CD4-positive, CD25-positive, alpha-beta regulatory T cell (primary cell): ENCODE measurements around the gene TANGO6. TPM values are rescaled to one million over a fixed set of nuclear protein-coding genes. Genes with fewer than 3 reads are reported as not detected.

Experiments
- ATAC-seq, 2 donors: fragments of 150-1000 bp; cut with Tn5 transposase; one replicate each; pipeline ENCODE4 v1.10.0; 2021; ENCODE audit warnings: low read depth in 2 of 2, moderate number of reproducible peaks in 2 of 2, moderate library complexity in 1 of 2
- DNase-seq, 3 donors: peaks; one replicate each; pipeline versions ENCODE4 v3.0.0 to v3.0.0-alpha.2; 2012 to 2022; ENCODE audit warnings: mixed read lengths in 1 of 3
- H3K27ac ChIP-seq: one replicate; pipeline ENCODE4 v1.7.0; 2013; ENCODE audit warnings: mild to moderate bottlenecking, low read length; ENCODE audit not compliant: insufficient read depth, poor library complexity, severe bottlenecking
- H3K27me3 ChIP-seq: one replicate; pipeline ENCODE4 v1.7.0; 2013; ENCODE audit warnings: low read length; ENCODE audit not compliant: control insufficient read depth, insufficient read depth
- H3K36me3 ChIP-seq: one replicate; pipeline ENCODE4 v1.7.0; 2013; ENCODE audit warnings: mild to moderate bottlenecking, low read length, moderate library complexity; ENCODE audit not compliant: control insufficient read depth, insufficient read depth
- H3K4me1 ChIP-seq: 2 replicates; pipeline ENCODE4 v1.7.0; 2013; ENCODE audit warnings: mild to moderate bottlenecking, low read length; ENCODE audit not compliant: insufficient read depth, control insufficient read depth, poor library complexity, severe bottlenecking
- H3K4me3 ChIP-seq: one replicate; pipeline ENCODE4 v1.7.0; 2013; ENCODE audit warnings: low read depth, mild to moderate bottlenecking, low read length, moderate library complexity
- H3K9me3 ChIP-seq, 2 experiments: 1 replicate in 1 of 2; 2 replicates in 1 of 2; pipeline ENCODE4 v1.7.0; 2013; ENCODE audit warnings: low read length in 2 of 2, mild to moderate bottlenecking in 1 of 2, moderate library complexity in 1 of 2; ENCODE audit not compliant: control insufficient read depth in 2 of 2
- H3K27ac Mint-ChIP-seq, 3 donors: one replicate each; pipeline ENCODE4 v1.8.0; 2020 to 2022; ENCODE audit warnings: mild to moderate bottlenecking in 3 of 3, mixed read lengths in 3 of 3, moderate library complexity in 2 of 3
- H3K27me3 Mint-ChIP-seq: one replicate; pipeline ENCODE4 v1.8.0; 2022; ENCODE audit warnings: mild to moderate bottlenecking, mixed read lengths
- H3K36me3 Mint-ChIP-seq: one replicate; pipeline ENCODE4 v1.8.0; 2020; ENCODE audit warnings: mixed read lengths
- H3K4me1 Mint-ChIP-seq, 4 donors: one replicate each; pipeline ENCODE4 v1.8.0; 2020 to 2022; ENCODE audit warnings: mixed read lengths in 4 of 4, mild to moderate bottlenecking in 1 of 4
- H3K4me3 Mint-ChIP-seq, 4 donors: one replicate each; pipeline ENCODE4 v1.8.0; 2020 to 2022; ENCODE audit warnings: mild to moderate bottlenecking in 4 of 4, mixed read lengths in 4 of 4, moderate library complexity in 3 of 4
- H3K9me3 Mint-ChIP-seq, 7 donors: one replicate each; pipeline ENCODE4 v1.8.0; 2020 to 2022; ENCODE audit warnings: mixed read lengths in 7 of 7, mild to moderate bottlenecking in 3 of 7, moderate library complexity in 2 of 7
- polyA plus RNA-seq, 4 donors: library from polyadenylated mRNA; unstranded; fragments of 300-500 nt; fragmentation: Illumina TruSeq; gene quantifications; one replicate each; pipeline ENCODE4 v1.2.3, GENCODE V29; 2021
- total RNA-seq: library from RNA; stranded (reverse); gene quantifications from one replicate; pipeline ENCODE4 v1.2.3, GENCODE V29; 2022

The TANGO6 gene
- total and polyA plus RNA-seq, 5 donors from 2014 or later = 9.5 to 30.9 (median 12.2) TPM

GRCh38 chr16:69109486-69110270, 266.3 kb downstream of the TANGO6 start:
- H3K27me3 Mint-ChIP-seq = peaks cover 32% of the 10 kb centered on the region
- peaks cover 3% of the 10 kb centered on the region for H3K27me3 ChIP-seq

GRCh38 chr16:69110406-69110805, 267.1 kb downstream of the TANGO6 start:
- H3K4me3 Mint-ChIP-seq = no peak overlapping the region
- Histone ChIP-seq H3K4me3 (no peak overlapping the region), H3K9me3 (no peaks in the 10 kb centered on the region), H3K27me3 (peaks cover 3% of the 10 kb centered on the region), H3K4me1 (peaks cover 22% of the 10 kb centered on the region), H3K36me3 (peaks cover 13% of the 10 kb centered on the region), H3K27ac (no peak overlapping the region)
- peaks cover 0 to 2% (median 0%) of the 10 kb centered on the region in 7 donors for H3K9me3 Mint-ChIP-seq
- no peak for ATAC-seq
- peaks cover 30% of the 10 kb centered on the region for H3K36me3 Mint-ChIP-seq
- DNase-seq = no peak
- H3K27me3 Mint-ChIP-seq = peaks cover 26% of the 10 kb centered on the region
- H3K27ac Mint-ChIP-seq = no peak overlapping the region
- H3K4me1 Mint-ChIP-seq = peaks cover 0 to 25% (median 7%) of the 10 kb centered on the region in 4 donors

More at GRCh38 chr16:69109486-69110270, 266.3 kb downstream of the TANGO6 start:
- Histone ChIP-seq H3K4me3 (no peak overlapping the region), H3K27ac (no peak overlapping the region), H3K4me1 (peaks cover 25% of the 10 kb centered on the region), H3K9me3 (no peaks in the 10 kb centered on the region), H3K36me3 (peaks cover 8% of the 10 kb centered on the region)
- ATAC-seq (no peak), DNase-seq (no peak)
- H3K4me3 Mint-ChIP-seq = no peak overlapping the region
- H3K36me3 Mint-ChIP-seq = peaks cover 26% of the 10 kb centered on the region
- peaks cover 0 to 28% (median 9%) of the 10 kb centered on the region in 4 donors for H3K4me1 Mint-ChIP-seq
- peaks cover 0 to 2% (median 0%) of the 10 kb centered on the region in 7 donors for H3K9me3 Mint-ChIP-seq
- H3K27ac Mint-ChIP-seq = no peak overlapping the region

GRCh38 chr16:69111216-69111875, 268.0 kb downstream of the TANGO6 start:
- H3K36me3 ChIP-seq = peaks cover 17% of the 10 kb centered on the region
- Mint-ChIP-seq H3K9me3 (no peaks in the 10 kb centered on the region), H3K27me3 (peaks cover 21% of the 10 kb centered on the region), H3K27ac (no peak overlapping the region), H3K4me3 (no peak overlapping the region), H3K4me1 (peaks cover 0 to 21% (median 3%) of the 10 kb centered on the region in 4 donors), H3K36me3 (peaks cover 30% of the 10 kb centered on the region)
- ATAC-seq (no peak), DNase-seq (no peak)
- no peaks in the 10 kb centered on the region for H3K9me3 ChIP-seq
- no peak overlapping the region for H3K27ac ChIP-seq
- H3K27me3 ChIP-seq = peaks cover 3% of the 10 kb centered on the region
- H3K4me3 ChIP-seq = no peak overlapping the region
- peaks cover 15% of the 10 kb centered on the region for H3K4me1 ChIP-seq

- Histone ChIP-seq H3K27ac (no peak overlapping the region), H3K9me3 (no peaks in the 10 kb centered on the region), H3K27me3 (peaks cover 3% of the 10 kb centered on the region), H3K4me3 (no peak overlapping the region), H3K36me3 (peaks cover 21% of the 10 kb centered on the region), H3K4me1 (peaks cover 10% of the 10 kb centered on the region)
- Mint-ChIP-seq H3K4me3 (no peak overlapping the region), H3K36me3 (peaks cover 30% of the 10 kb centered on the region), H3K4me1 (peaks cover 0 to 19% (median 3%) of the 10 kb centered on the region in 4 donors), H3K27me3 (peaks cover 20% of the 10 kb centered on the region), H3K9me3 (no peaks in the 10 kb centered on the region), H3K27ac (no peak overlapping the region)
- ATAC-seq = no peak
- DNase-seq = no peak
Observed at GRCh38 chr16:69111876-69112230, 268.5 kb downstream of the TANGO6 start.

GRCh38 chr16:69112285-69113129, 269.2 kb downstream of the TANGO6 start:
- no peaks in the 10 kb centered on the region for H3K9me3 ChIP-seq
- no peak overlapping the region for H3K4me3 ChIP-seq
- Mint-ChIP-seq H3K27ac (no peak overlapping the region), H3K4me3 (no peak overlapping the region), H3K27me3 (peaks cover 15% of the 10 kb centered on the region), H3K36me3 (peaks cover 30% of the 10 kb centered on the region), H3K4me1 (peaks cover 0 to 14% (median 3%) of the 10 kb centered on the region in 4 donors), H3K9me3 (no peaks in the 10 kb centered on the region)
- peak in 1 of 3 donors; percentile 50 for DNase-seq
- ATAC-seq = peak in 1 of 2 donors; percentile 57
- peaks cover 3% of the 10 kb centered on the region for H3K27me3 ChIP-seq
- H3K36me3 ChIP-seq = peaks cover 27% of the 10 kb centered on the region
- H3K4me1 ChIP-seq = peaks cover 3% of the 10 kb centered on the region
- H3K27ac ChIP-seq = no peak overlapping the region

- no peak for ATAC-seq
- DNase-seq = no peak
- H3K36me3 ChIP-seq = peaks cover 34% of the 10 kb centered on the region
- Mint-ChIP-seq H3K4me3 (no peak overlapping the region), H3K9me3 (no peaks in the 10 kb centered on the region), H3K27me3 (peaks cover 12% of the 10 kb centered on the region), H3K36me3 (peaks cover 35% of the 10 kb centered on the region), H3K27ac (no peak overlapping the region), H3K4me1 (peaks cover 0 to 13% (median 2%) of the 10 kb centered on the region in 4 donors)
- H3K4me3 ChIP-seq = no peak overlapping the region
- no peaks in the 10 kb centered on the region for H3K27me3 ChIP-seq
- no peak overlapping the region for H3K27ac ChIP-seq
- H3K9me3 ChIP-seq = no peaks in the 10 kb centered on the region
- H3K4me1 ChIP-seq = no peaks in the 10 kb centered on the region
Observed at GRCh38 chr16:69113216-69113615, 269.9 kb downstream of the TANGO6 start.

GRCh38 chr16:69114346-69114975, 271.1 kb downstream of the TANGO6 start:
- DNase-seq = no peak
- peaks cover 46% of the 10 kb centered on the region for H3K36me3 ChIP-seq
- H3K4me1 Mint-ChIP-seq = peaks cover 0 to 14% (median 2%) of the 10 kb centered on the region in 4 donors
- H3K27ac Mint-ChIP-seq = no peak overlapping the region
- H3K27ac ChIP-seq = no peak overlapping the region
- H3K36me3 Mint-ChIP-seq = peaks cover 36% of the 10 kb centered on the region
- no peak for ATAC-seq
- H3K9me3 ChIP-seq = no peaks in the 10 kb centered on the region
- no peaks in the 10 kb centered on the region for H3K9me3 Mint-ChIP-seq
- no peak overlapping the region for H3K4me3 ChIP-seq
- no peaks in the 10 kb centered on the region for H3K27me3 ChIP-seq
- H3K4me1 ChIP-seq = no peaks in the 10 kb centered on the region
- no peak overlapping the region for H3K4me3 Mint-ChIP-seq
- H3K27me3 Mint-ChIP-seq = peaks cover 6% of the 10 kb centered on the region
